ENCODE data around the gene RUNX2. TPM values are rescaled to one million over a fixed set of nuclear protein-coding genes. Genes with fewer than 3 reads are reported as not detected.
A peak's percentile ranks its signal among the peaks of the same experiment; 100 is the strongest.

RUNX2 gene
- total and polyA plus RNA-seq, 9 of the 15 experiments (the other 6 are each of a cell fraction or from before 2014, with no cell fraction given), result 0.29 to 1.00 (median 0.43) TPM

GRCh38 chr6:45421709-45422502 lies 93.8 kb downstream of the RUNX2 start (continued):
- TF ChIP-seq HMGXB4 (CRISPR knock-in tag; IDR thresholded peaks at IDR 0.05), result no peak
- TF ChIP-seq ZNF512 (tag; IDR thresholded peaks at IDR 0.05), result no peak
- TF ChIP-seq BRF2 (IDR thresholded peaks at IDR 0.05; ENCODE audit: borderline replicate concordance, insufficient read depth, insufficient read length), result no peak
- TF ChIP-seq KAT7 (CRISPR knock-in tag; IDR thresholded peaks at IDR 0.05; ENCODE audit: borderline replicate concordance), result no peak
- no peak for TF ChIP-seq RHOXF2B (CRISPR knock-in tag; conservative IDR thresholded peaks at IDR 0.05)
- TF ChIP-seq GATAD2A (IDR thresholded peaks at IDR 0.05), result no peak
- TF ChIP-seq DDX20 (tag; IDR thresholded peaks at IDR 0.05; ENCODE audit: low read depth), result no peak
- TF ChIP-seq ZKSCAN1 (IDR thresholded peaks at IDR 0.05; ENCODE audit: low read depth, low read length), result no peak
- TF ChIP-seq SMAD1 (IDR thresholded peaks at IDR 0.05; ENCODE audit: low read depth, low read length, partially characterized antibody), result no peak
- TF ChIP-seq ZSCAN32 (CRISPR knock-in tag; IDR thresholded peaks at IDR 0.05), result no peak
- no peak for TF ChIP-seq CREB1 (IDR thresholded peaks at IDR 0.05)
- TF ChIP-seq CREB1 (CRISPR knock-in tag; IDR thresholded peaks at IDR 0.05), result no peak
- no peak for TF ChIP-seq ZNF436 (CRISPR knock-in tag; IDR thresholded peaks at IDR 0.05)
- no peak for TF ChIP-seq MXD1 (CRISPR knock-in tag; IDR thresholded peaks at IDR 0.05; ENCODE audit: borderline replicate concordance, poor library complexity, severe bottlenecking)
- no peak for TF ChIP-seq BRF1 (IDR thresholded peaks at IDR 0.05; ENCODE audit: borderline replicate concordance, extremely low read depth, insufficient read length)
- TF ChIP-seq MIER1 (IDR thresholded peaks at IDR 0.05; ENCODE audit: low read depth), result no peak
- TF ChIP-seq ZNF778 (CRISPR knock-in tag; IDR thresholded peaks at IDR 0.05), result no peak
- no peak for TF ChIP-seq ELF2 (CRISPR knock-in tag; IDR thresholded peaks at IDR 0.05)
- TF ChIP-seq SMAD3 (CRISPR knock-in tag; conservative IDR thresholded peaks at IDR 0.05), result 0 out of 2 replicates have a peak, but pooled peaks have one; percentile 38
- TF ChIP-seq MYNN (IDR thresholded peaks at IDR 0.05), result peak; percentile 9; the same call in 1 of the 2 replicates
- no peak for TF ChIP-seq MYNN (CRISPR knock-in tag; IDR thresholded peaks at IDR 0.05)
- no peak for TF ChIP-seq PTBP1 (IDR thresholded peaks at IDR 0.05; ENCODE audit: low read depth, low read length)
- peak in 1 of 2 experiments; percentile 43; a peak in 1 of 4 replicates for TF ChIP-seq KDM4B (IDR thresholded peaks at IDR 0.05; ENCODE audit: borderline replicate concordance in 2 of 2, low read depth in 1 of 2)
- TF ChIP-seq MTF1 (CRISPR knock-in tag; IDR thresholded peaks at IDR 0.05; ENCODE audit: borderline replicate concordance), result no peak
- TF ChIP-seq RFX5 (IDR thresholded peaks at IDR 0.05; ENCODE audit: low read depth, low read length), result no peak

Data from K562 (cell line).